NCI-H345 (cell line): ENCODE results near the gene SPATA33.
"Not testable (repeated sequence)": the region's sequence is repeated elsewhere in the genome, so short reads cannot be mapped to it uniquely, and the experiment has no call there.

Source experiments
- DNase-seq: peaks from one replicate; lab custom pipeline; 2025; lab: John Stamatoyannopoulos, UW

The SPATA33 gene

DNA sequence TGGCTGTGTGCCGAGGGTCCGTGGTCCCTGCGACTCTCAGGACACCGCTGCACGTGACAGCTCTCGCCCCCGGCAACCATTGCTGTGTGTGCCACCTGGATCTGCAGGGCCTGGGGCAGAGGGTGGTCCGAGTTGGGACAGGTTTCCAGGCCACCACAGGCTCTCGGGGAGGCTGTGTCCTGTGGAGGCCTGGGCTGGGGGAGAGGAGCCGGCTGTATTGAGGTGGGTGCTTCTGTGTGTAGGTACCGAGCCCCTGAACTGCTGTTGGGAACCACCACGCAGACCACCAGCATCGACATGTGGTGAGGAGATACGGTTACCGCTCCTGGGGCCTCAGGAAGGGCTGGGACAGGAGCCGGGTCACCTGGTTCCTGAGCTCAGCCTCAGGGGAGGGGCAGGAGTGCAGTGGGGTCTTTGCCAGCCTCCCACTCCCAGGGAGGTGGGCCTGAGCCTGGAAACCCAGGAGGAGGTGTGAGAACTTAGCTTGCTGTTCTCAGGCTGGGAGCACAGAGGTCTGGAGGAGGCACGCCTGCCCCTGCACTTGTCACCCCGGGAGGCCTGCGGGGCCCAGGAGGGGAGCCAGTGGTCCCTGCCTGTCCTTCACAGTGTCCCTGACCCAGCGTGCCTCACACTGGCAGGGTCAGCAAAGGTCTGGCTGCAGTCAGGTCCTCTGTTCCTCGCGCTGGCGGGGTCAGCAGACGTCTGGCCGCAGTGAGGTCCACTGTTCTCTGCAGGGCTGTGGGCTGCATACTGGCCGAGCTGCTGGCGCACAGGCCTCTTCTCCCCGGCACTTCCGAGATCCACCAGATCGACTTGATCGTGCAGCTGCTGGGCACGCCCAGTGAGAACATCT, 36.5 kb downstream of the SPATA33 start:
- no peak for DNase-seq

DNA sequence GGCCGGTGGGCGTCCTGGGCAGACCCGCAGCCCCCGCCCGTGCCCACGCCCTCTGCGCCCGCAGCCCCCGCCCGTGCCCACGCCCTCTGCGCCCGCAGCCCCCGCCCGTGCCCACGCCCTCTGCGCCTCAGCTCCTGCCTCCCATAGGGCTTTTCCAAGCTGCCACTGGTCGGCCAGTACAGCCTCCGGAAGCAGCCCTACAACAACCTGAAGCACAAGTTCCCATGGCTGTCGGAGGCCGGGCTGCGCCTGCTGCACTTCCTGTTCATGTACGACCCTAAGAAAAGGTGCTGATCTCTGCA, 37.1 kb downstream of the SPATA33 start:
- not testable (repeated sequence) for DNase-seq

DNA sequence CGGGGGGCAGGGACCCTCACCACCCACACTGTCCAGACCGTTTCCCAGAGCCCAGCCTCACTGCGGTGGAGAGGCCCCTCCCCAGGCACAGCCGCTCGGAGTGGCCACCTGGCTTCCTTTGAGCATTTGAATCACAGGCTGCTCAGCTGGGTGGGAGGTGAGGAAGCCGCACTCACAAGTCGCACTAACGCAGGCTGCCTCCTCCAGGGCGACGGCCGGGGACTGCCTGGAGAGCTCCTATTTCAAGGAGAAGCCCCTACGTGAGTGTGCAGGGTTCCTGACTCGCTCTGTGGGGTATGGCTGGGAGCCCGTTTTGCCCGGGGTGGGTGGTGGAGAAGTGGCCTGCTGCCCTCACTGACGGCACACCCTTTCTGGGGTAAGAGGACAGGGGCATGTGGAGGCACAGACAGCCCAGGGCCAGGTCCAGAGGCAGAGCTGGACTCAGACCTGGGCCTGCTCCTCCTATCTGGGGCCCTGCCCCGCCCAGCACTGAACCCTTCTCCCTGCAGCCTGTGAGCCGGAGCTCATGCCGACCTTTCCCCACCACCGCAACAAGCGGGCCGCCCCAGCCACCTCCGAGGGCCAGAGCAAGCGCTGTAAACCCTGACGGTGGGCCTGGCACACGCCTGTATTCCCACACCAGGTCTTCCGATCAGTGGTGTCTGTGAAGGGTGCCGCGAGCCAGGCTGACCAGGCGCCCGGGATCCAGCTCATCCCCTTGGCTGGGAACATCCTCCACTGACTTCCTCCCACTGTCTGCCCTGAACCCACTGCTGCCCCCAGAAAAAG, 37.6 kb downstream of the SPATA33 start:
- no peak for DNase-seq

DNA sequence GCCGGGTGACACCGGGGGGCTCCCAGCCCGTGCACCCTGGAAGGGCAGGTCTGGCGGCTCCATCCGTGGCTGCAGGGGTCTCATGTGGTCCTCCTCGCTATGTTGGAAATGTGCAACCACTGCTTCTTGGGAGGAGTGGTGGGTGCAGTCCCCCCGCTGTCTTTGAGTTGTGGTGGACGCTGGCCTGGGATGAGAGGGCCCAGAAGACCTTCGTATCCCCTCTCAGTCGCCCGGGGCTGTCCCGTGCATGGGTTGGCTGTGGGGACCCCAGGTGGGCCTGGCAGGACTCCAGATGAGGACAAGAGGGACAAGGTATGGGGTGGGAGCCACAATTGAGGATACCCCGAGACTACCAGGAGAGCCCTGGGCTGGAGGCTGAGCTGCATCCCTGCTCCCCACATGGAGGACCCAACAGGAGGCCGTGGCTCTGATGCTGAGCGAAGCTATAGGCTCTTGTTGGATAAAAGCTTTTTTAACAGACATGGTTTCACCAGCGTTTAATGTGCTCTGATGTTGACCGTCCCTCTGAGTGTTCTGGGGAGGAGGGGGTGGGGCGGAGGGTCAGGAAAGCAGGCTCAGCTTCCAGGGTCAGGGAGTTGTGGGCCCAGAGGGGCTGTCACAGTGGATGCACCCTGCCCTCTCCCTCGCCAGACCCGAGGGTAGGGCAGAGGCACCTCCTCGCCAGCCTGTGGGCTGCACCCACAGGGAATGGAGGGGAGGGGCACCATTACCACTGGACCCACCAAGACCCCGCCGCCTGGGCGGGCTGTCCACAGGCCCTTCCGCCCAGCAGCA, 38.4 kb downstream of the SPATA33 start:
- DNase-seq: no peak

DNA sequence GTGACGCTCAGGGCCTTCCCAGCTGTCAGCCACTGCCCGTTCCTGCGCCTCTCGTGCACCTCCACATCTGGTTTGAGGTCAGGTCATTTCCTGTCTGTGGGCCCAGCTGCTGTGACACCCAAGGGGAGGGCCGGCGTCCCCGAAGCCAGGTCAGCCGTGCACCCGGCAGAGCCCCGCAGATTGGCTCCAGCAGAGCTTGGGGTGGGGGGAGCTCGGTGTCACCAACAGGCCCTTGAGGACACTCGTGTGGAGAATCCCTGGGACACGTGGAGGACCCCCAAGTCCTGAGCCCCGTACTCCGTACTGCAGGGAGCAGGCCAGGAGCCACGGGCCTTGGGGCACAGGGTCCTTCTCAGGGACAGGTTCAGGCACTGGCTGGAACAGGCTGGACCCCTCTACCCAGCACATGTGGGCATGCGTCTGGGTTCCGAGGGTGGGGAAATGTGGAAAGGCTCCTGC, 39.1 kb downstream of the SPATA33 start:
- DNase-seq: no peak

DNA sequence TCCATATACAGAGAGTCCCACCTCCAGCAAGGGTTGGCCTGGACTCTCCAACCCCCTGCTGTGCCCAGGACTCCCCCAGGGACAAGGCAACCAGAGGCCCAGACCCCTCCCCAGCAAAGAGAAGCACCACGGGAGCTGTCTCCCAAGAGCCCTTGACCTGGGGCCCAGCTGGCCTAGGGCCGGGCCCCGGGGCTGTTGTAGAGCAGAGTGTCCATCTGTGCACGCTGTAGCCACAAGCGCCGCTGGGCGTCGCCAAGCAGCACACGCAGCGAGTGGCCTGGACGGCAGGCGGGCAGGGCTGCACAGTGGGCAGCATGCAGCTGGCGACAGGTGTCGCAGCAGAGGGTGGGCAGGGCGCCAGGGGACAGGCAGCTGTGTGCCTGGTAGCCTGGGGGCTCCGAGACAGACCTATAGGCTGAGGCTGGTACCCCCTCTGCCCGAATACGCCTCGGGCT, 39.6 kb downstream of the SPATA33 start:
- DNase-seq: peak; percentile 78

DNA sequence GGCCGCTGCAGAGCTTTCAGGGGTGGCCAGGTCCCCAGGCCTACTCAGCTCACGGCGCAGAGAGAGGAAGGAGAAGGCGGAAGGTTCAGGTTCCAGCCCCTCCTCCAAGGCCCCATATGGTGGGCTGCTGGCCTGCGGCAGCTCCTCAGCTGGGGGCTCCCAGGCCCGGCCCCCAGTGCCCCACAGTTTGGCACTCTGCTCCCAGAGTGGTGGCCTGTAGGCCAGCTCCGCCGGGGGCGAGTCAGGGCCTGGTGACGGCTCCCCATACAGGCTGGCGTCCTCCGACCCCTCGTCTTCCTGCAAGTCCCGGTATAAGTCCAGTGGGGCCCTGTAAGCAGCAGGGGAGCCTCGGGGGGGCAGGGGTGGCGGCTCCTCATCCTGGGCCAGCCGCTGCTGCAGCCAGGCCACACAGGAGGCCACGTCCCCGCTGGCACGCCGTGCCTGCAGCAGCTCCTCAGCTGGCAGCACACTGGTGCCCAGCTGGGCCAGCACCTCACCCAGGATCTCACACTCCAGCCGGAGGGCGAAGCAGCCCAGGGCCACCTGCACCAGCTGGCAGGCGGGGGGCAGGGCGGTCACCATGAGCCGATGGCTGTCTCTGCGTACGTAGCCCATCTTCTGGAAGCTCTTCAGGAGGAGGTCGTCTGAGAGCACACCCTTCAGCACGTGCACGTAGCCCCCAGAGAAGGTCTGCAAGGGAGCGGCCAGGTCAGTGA, 40.1 kb downstream of the SPATA33 start:
- peak; percentile 49 for DNase-seq

DNA sequence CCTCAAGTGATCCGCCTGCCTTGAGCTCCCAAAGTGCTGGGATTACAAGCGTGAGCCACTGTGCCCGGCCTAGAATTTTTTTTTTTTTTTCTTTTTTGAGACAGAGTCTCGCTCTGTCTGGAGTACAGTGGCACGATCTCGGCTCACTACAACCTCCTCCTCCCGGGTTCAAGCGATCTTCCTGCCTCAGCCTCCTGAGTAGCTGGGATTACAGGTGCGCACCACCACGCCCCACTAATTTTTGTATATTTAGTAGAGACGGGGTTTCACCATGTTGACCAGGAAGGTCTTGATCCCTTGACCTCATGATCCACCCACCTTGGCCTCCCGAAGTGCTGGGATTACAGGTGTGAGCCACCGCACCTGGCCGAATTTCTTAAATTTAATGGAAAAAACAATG, 41.1 kb downstream of the SPATA33 start:
- DNase-seq: not testable (repeated sequence)

DNA sequence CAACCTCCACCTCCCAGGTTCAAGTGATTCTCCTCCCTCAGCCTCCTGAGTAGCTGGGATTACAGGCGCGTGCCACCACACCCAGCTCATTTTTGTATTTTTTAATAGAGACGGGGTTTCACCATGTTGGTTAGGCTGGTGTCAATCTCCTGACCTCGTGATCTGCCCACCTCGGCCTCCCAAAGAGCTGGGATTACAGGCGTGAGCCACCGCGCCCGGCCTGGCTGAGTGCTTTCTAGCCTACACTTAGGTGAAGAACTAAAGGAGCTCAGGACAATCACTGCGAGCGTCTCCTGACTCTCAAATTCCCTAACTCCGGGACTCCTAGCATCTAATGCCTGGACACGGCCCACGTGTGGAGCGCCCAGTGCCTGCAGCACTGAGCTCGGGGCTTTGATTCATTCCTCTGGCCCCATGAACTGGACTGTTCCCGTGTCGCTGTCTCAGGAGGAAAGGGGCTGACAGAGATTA, 42.0 kb downstream of the SPATA33 start:
- DNase-seq: not testable (repeated sequence)

DNA sequence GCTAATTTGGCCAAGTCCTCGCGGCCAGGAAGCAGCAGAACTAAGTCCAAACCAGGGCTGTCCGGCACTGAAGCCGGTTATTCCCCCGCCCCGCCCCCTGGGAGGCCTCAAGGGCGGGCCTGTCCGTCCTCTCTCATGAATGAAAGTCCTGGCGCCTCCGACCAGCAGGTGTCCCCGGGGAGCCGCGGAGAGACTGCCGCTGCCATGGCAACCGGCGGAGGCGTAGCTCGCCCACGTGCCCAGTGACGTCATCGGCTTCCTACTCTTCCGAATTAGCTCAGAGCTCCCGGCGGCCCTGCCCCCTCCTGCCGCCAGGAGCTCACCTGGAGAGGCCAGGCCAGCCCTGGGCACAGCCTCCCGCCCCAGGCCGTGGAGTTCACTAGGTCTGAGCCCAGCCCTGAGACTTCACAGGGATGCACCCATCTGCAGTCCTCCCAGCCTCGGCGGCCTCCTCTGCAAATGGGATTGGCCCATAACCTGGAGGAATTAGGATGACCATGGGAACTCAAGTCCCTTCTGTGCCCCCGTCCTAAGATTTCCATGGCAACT, 42.5 kb downstream of the SPATA33 start:
- peak; percentile 96 for DNase-seq

DNA sequence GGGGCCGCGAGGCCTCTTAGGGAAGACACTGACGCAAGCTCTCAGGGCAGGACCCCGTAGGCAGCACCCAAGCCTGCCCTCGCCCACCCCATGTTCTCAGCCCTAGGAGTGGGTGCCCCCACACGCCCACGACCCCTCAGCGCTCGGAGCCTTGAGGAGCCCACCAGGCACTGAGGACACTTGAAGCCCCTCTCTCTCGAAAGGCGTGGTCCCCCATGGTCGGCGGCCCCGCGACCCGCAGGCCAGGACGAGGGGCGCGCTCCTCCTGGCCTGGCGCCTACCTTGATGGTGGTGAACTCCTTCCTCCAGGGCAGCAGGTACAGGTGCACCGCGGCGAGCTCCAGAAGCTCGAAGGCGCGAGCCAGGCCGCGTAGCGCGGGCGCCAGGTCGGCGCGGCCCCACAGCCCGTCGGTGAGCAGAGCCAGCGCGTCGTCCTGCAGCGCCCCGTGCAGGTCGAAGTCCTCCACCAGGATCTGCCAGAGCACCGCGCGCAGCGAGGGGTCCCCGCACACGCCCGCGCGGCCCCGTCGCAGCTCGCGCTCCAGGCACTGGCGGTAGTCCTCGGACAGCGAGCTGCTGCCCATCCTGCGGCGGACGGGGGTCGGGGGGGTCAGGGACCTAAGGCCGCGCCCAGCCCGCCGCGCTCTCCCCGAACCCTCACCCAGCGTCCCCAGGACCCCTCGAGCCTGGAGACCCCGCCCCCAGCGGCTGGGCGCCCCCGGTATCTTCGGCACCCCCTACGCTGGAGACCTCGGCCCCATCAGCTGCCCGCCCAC, 43.2 kb downstream of the SPATA33 start:
- DNase-seq: peak; percentile 45

DNA sequence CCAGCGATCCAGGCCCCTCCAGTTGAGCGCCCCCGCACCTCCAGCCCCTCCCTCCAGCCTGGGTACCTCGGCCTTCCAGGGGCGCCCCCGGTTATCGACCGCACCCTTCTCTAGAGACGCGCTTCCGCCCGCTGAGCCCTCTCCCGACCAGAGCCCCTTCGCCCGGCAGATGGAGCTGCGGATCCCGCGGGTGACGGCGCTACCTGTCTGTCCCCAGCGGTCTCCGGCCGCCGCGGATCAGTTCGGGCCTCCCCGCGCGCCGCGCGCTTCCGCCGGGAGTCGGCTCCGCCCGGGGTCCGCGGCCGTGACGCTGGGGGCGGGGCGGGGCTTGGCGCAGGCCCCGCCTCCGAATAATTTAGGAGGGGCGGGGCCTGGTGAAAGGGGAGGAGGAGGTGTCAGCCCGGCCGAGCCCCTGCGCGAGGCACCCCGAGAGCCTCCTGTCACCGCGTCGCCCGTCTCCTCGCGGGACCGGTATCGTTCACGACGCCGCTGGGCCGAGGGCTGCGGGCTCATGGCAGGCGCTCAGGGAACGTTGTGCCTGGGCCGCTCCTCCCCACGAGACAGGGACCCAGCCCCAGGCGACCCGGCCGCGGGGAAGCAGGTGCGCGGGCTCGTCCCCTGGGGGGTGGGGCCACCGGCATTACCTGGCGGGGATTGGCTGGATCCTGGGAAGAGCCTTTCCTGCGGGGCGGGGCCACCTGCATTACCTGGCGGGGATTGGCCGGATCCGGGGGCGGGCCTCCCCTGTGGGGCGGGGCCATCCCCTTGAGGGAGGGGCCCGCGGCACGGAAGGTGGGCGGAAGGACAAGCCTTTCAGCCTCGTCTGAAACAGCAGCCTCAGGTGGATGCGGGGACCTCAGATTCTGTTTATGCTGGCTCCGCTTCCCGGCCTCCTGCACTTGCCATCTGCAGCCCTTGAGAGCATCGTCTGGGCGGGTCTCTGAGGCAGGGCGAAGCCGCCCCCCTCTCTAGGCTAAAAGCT, 44.1 kb downstream of the SPATA33 start, which contains the start of gene SPATA2L:
Gene SPATA2L, minus strand, starts transcription at position 281 of the 982 bp plus-strand sequence. CDS start 473 bp downstream, outside the sequence.
- peak; percentile 95 for DNase-seq

DNA sequence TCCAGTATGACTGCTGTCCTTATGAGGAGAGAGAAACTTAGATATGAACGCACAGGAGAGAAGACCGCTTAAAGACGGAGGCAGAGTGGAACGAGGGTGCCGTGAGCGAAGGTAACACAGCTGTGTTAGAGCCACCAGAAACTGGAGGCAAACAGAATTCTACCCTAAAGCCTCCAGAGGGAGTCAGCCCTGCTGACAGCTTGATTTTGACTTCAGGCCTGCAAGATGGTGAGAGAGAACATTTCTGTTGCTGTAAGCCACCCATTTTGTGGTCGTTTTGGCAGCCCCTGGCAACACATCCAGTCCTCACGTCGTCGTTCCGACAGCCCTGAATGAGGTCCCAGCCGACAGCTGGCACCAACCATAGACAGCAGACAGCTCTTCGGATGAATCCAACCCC, 46.6 kb downstream of the SPATA33 start:
- DNase-seq: no peak

DNA sequence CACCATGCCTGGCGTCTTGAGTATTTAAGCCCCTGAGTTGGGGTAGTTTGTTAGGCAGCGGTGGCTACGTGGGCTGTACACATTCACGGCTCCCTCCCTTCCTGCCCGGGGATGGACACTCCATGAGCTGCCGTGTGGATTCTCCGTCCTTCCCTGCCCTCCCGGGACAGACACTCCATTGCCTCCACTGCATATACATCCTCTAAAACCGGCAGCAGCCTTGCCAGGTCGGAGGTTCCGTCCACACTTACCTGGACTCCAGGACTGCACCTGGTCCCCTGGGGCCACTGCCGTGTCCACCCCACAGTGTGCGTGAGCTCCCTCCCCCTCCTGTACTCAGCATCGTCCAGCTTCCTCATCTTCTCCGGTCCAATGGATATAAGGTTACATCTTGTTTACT, 47.4 kb downstream of the SPATA33 start:
- no peak for DNase-seq

DNA sequence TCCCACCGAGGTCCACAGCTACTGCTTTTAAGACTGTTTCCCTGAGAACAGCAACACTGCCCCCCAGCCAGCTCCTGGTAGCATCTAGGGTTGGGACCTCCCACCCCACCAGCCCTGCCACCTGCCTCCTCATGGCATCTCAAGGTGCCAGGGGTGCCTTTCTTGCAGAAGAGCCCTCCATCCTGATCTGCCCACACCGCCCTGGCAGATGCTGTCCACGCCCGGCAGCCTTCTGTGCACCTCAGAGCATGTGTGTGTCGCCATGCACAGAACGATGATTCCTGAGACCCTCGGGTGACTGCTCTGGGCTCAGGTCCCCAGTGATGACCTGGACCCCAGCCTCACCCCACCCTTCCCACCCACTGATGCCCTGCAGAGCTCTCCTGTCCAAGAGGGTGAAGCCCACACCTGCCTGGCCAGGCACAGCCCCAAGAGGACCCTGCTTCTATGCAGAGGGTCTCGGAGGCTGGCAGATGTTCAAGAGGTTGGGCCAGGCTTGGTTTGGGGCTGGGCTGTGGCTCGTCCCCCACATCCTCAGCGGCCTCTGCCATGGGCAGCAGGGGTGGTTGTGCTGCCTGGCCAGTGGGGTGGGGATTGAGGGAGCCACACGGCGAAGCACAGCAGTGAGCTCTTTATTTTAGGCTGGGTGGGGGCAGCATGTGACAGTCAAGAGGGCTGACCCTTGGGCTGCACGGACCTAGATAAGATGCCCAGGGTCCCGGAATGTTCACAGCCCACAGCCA, 49.1 kb downstream of the SPATA33 start:
- no peak for DNase-seq

DNA sequence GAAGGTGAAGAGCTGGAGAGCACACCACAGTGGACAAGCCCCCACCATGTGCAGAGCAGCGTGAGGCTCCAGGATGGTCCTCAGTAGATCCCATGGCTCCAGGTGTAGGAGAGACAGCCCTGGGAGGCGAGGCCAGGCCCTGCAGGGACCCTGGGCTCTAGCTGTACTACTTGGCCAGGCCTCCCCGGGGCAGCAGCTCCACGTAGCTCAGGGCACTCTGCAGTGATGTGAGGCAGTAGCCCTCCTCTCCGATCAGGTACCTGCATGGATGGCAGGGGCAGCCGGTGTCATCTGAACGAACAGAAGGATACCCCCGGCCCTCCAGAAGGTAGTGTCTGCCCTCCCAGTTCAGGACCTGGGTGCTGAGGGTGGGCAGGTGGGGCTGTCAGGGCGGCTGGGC, 50.1 kb downstream of the SPATA33 start:
- no peak for DNase-seq

DNA sequence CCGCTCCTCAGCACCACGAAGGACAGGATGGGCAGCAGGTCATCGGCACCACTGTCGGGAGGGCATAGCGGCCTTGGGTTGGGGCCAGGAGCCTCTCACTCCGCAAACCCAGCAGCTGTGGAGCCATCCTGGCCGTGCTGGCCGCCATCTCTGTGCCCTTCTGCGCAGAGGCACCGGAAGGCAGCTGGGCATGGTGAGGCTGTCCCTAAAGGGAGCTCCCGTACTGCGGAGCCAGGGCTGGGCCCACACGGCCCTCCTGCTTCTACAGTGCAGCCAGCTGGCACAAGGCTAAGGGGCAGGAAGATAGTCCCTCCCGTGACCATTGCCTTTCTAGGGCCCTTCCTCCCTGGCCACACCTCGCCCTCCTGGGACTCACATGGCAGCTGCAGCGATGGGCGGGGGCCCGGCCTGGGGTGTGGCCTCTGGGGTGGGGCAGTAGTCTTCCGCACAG, 50.9 kb downstream of the SPATA33 start:
- DNase-seq: no peak

DNA sequence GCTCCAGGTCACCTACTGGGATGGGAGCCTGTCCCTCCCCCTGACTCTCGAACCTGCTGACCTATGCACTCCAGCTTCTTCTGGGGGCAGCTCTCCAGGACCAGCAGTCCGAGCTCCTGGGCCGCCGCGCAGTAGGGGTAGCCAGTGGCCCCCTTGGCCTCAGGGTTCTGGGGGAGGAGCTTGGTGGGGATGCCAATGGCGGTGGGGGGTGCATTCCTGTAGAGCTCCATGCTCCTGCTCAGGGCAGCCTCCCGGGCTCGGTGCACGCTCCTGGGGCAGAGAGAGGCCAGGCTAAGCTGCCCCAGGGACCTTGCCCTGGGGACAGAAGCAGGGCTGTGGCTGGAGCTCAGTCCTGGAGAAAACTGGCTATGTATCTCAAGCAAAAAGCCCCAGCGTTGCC, 51.5 kb downstream of the SPATA33 start:
- no peak for DNase-seq
